WERI-Rb-1 (cell line): ENCODE measurements around the gene C14orf180.

Experiments
- DNase-seq: peaks from one replicate; pipeline ENCODE4 v3.0.0-alpha.2; 2020
- H3K27ac ChIP-seq: fragments of 250-450 bp; sonication (Bioruptor Pico); 2 replicates; pipeline ENCODE4 v1.5.1; 2020; ENCODE audit warnings: mild to moderate bottlenecking, moderate library complexity
- H3K27me3 ChIP-seq: fragments of 250-450 bp; sonication (Bioruptor Pico); 2 replicates; pipeline ENCODE4 v1.5.1; 2021; ENCODE audit warnings: mild to moderate bottlenecking, low read depth, moderate library complexity; ENCODE audit not compliant: insufficient read depth, severe bottlenecking
- H3K36me3 ChIP-seq: fragments of 250-450 bp; sonication (Bioruptor Pico); 2 replicates; pipeline ENCODE4 v1.5.1; 2020; ENCODE audit warnings: mild to moderate bottlenecking, moderate library complexity
- H3K4me3 ChIP-seq: 2 replicates; pipeline ENCODE4 v1.5.1; 2011; ENCODE audit warnings: low read depth, mild to moderate bottlenecking, control low read depth, low read length
- H3K9me3 ChIP-seq: fragments of 250-450 bp; sonication (Bioruptor Pico); 2 replicates; pipeline ENCODE4 v1.5.1; 2021; ENCODE audit warnings: mild to moderate bottlenecking, moderate library complexity; ENCODE audit not compliant: severe bottlenecking
- CTCF ChIP-seq: IDR thresholded peaks from 2 replicates; pipeline ENCODE4 v1.5.1; 2011; ENCODE audit warnings: low read depth, mild to moderate bottlenecking, control low read depth, inconsistent platforms, low read length

C14orf180 gene

GRCh38 chr14:104537613-104537988 lies 42.0 kb upstream of the C14orf180 start:
- no peak for DNase-seq
- H3K27ac ChIP-seq: no peak overlapping the region
- TF ChIP-seq CTCF: no peak
- H3K9me3 ChIP-seq: peaks cover 3% of the 10 kb centered on the region
- H3K27me3 ChIP-seq: no peaks in the 10 kb centered on the region
- H3K36me3 ChIP-seq: no peaks in the 10 kb centered on the region
- H3K4me3 ChIP-seq: no peak overlapping the region

- no peak overlapping the region for H3K27ac ChIP-seq
- no peaks in the 10 kb centered on the region for H3K36me3 ChIP-seq
- no peak for TF ChIP-seq CTCF
- no peaks in the 10 kb centered on the region for H3K9me3 ChIP-seq
- no peak for DNase-seq
- no peaks in the 10 kb centered on the region for H3K27me3 ChIP-seq
- no peak overlapping the region for H3K4me3 ChIP-seq
Observed at GRCh38 chr14:104541905-104542465, 37.6 kb upstream of the C14orf180 start.

DNA sequence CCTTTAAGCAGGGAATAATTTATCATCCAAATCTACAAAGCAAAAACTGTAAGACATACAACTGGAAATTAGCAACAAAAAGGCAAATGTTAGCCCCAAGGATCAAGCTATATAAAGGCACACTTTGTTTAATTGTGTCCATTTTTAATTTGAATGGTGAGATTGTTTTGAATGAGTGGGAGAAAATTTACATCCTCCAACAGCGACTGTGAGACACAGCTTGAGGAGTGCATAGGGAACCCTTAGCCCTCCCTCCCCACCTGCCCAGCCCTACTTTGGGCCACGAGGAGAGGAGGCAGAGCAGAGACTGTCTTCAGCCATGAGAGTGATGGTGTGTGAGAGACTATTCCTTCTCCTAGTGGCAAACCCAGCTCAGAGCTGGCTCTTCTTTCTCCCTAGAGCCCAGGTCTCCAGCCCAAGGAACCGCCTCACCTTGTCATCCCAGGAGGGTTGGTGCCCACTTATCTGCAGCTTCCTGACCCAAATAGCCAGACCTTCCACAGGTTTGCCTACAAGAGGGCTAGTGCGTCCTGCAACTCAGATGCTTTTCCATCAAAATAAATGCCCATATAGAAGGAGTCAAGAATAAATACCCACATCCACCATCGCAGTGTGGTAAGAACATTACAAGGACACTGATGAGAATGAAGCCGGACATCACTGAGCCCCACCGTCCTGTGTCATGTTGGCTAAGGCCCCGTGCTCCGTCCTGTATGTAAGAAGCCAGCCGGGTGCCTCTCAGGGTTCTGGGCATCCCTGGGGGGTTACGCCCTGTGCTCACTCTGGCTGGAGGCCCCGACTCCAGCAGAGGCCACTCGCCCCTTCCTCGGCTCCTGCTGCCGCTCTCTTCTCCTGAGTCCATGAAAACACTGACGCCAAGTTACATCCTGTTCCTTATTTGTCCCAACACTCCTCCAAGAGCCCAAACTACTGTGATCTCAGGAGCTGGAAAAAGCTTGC lies 36.4 kb upstream of the C14orf180 start:
- Histone ChIP-seq H3K27ac (no peak overlapping the region), H3K4me3 (no peak overlapping the region), H3K9me3 (no peaks in the 10 kb centered on the region), H3K36me3 (no peaks in the 10 kb centered on the region), H3K27me3 (no peaks in the 10 kb centered on the region)
- no peak for DNase-seq
- no peak for TF ChIP-seq CTCF

GRCh38 chr14:104544362-104544961 lies 35.1 kb upstream of the C14orf180 start:
- no peak overlapping the region for H3K4me3 ChIP-seq
- DNase-seq: no peak
- H3K27me3 ChIP-seq: no peaks in the 10 kb centered on the region
- no peaks in the 10 kb centered on the region for H3K9me3 ChIP-seq
- H3K27ac ChIP-seq: no peak overlapping the region
- TF ChIP-seq CTCF: no peak
- no peaks in the 10 kb centered on the region for H3K36me3 ChIP-seq

DNA sequence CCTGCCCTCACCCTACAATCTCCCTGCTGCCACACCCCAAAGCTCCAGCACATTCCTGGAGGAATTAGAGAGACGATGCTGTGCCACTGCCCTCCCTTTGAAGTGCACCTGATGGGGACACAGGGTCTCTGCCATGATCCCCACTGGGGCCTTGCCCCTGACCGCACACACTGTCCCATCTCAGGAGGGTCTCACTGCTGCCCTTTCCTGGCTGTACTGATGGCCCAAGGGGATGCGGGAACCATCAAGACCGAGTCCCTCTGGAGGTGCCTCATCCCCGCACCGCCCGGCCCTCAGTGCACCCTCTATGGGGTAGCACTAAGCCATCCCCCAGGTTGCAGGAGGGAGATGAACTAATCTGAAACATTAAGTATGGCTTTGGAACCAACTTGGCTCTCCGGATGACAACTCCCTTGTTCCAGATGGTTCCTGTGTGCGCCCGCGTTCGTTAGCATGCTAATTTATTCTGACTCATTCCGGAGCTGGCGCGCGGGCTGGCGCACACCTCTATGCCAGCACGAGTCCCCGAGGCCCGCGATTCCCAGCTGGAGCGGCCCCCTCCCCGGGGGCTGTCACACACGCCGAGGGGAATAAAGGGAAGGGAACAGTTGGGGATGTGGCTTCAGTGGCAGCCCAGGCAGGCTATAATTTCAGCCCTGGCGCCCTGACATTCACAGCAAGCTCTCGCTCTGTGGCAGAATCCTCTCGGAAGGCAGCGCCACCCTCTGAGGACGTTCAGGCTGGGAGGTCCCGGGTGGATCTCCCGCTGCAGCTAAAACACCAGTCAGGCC lies 34.2 kb upstream of the C14orf180 start:
- no peak for TF ChIP-seq CTCF
- no peaks in the 10 kb centered on the region for H3K36me3 ChIP-seq
- no peak overlapping the region for H3K4me3 ChIP-seq
- no peaks in the 10 kb centered on the region for H3K9me3 ChIP-seq
- H3K27me3 ChIP-seq: no peaks in the 10 kb centered on the region
- no peak overlapping the region for H3K27ac ChIP-seq
- DNase-seq: no peak
